Suprapubic skin (tissue), 4 donors: ENCODE measurements around the gene MAGI1.

ENCODE experiments used
- EP300 ChIP-seq: sonication (generic); formaldehyde crosslinking; IDR thresholded peaks from one replicate; pipeline ENCODE4 v1.6.1; 2017; ENCODE audit warnings: antibody characterized with exemption
- POLR2A ChIP-seq, 2 donors: fragments of 450-650 bp; IDR thresholded peaks; one replicate each; pipeline ENCODE4 v1.6.1; 2017; ENCODE audit warnings: antibody characterized with exemption in 2 of 2, mild to moderate bottlenecking in 2 of 2, moderate library complexity in 2 of 2
- POLR2AphosphoS5 ChIP-seq, 3 donors: sonication (generic); formaldehyde crosslinking; IDR thresholded peaks; one replicate each; pipeline ENCODE4 v1.6.1; 2017; ENCODE audit warnings: antibody characterized with exemption in 3 of 3
- TF ChIP-seq, protein P1 (sequence below), 2 donors: fragments of 200-600 bp in 1 of 2; fragments of 450-650 bp in 1 of 2; sonication (generic) in 1 of 2; IDR thresholded peaks; one replicate each; pipeline ENCODE4 v1.5.1; 2016 to 2019; ENCODE audit warnings: antibody characterized with exemption in 2 of 2, mild to moderate bottlenecking in 1 of 2, moderate library complexity in 1 of 2

DNA sequence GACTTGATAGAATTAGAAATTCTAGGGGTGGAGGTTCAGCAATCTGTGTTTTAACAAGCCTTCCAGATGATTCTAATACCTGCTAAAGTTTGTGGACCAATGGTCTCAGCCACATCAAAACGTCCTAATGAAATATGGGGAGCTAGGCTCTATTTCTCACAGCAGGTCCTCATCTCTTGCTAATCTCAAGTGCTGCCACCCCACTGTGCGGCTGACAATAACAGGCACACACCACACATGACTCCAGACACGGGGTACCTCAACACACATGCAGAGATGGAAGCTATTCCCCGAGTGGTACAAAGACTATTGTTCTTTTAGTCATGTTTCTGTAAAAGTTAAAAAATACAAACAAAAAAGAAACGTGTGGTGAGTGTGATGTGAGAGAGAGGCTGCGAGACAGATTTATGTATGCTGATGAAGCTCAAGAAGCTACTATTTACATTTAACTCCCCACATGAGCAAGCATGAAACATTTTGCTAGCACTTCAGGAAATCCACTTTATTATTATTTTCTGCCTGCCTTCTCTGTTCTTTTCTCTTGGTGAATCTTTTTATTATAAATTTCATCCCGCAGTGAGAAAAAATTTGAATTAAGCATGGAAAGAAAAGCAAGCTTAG lies 405.6 kb downstream of the MAGI1 start:
- TF ChIP-seq, protein P1, sequence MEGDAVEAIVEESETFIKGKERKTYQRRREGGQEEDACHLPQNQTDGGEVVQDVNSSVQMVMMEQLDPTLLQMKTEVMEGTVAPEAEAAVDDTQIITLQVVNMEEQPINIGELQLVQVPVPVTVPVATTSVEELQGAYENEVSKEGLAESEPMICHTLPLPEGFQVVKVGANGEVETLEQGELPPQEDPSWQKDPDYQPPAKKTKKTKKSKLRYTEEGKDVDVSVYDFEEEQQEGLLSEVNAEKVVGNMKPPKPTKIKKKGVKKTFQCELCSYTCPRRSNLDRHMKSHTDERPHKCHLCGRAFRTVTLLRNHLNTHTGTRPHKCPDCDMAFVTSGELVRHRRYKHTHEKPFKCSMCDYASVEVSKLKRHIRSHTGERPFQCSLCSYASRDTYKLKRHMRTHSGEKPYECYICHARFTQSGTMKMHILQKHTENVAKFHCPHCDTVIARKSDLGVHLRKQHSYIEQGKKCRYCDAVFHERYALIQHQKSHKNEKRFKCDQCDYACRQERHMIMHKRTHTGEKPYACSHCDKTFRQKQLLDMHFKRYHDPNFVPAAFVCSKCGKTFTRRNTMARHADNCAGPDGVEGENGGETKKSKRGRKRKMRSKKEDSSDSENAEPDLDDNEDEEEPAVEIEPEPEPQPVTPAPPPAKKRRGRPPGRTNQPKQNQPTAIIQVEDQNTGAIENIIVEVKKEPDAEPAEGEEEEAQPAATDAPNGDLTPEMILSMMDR (IDR thresholded peaks at IDR 0.05), result no peak
- TF ChIP-seq POLR2AphosphoS5 (IDR thresholded peaks at IDR 0.05), result no peak
- no peak for TF ChIP-seq POLR2A (IDR thresholded peaks at IDR 0.05)
- TF ChIP-seq EP300, result no peak
